ENCODE results near the gene ANXA9.

Gene ANXA9

GRCh38 chr1:151002051-151002450 lies 20.0 kb downstream of the ANXA9 start:
- Histone ChIP-seq H3K9me3 (ENCODE audit: low read length) (no peaks in the 10 kb centered on the region), H3K79me2 (ENCODE audit: insufficient read depth, low read length) (no peaks in the 10 kb centered on the region), H3K27ac (ENCODE audit: low read depth, low read length, poor library complexity, severe bottlenecking) (no peak overlapping the region), H3K27me3 (ENCODE audit: insufficient read depth, low read length) (no peaks in the 10 kb centered on the region), H2AFZ (ENCODE audit: low read length) (no peak overlapping the region), H3K4me2 (ENCODE audit: low read length) (no peak overlapping the region), H3K9me2 (ENCODE audit: low read depth, low read length) (no peaks in the 10 kb centered on the region), H3K36me3 (ENCODE audit: insufficient read depth, low read length) (no peaks in the 10 kb centered on the region; the same call in 1 of the 2 replicates), H3K4me1 (ENCODE audit: insufficient read depth, low read length, severe bottlenecking) (peaks cover 22% of the 10 kb centered on the region), H3K4me3 (ENCODE audit: low read depth, low read length, poor library complexity, severe bottlenecking) (no peak overlapping the region), H3F3A (ENCODE audit: insufficient read depth, low read length) (no peaks in the 10 kb centered on the region), H3K9ac (ENCODE audit: low read length) (no peak overlapping the region), H4K20me1 (ENCODE audit: insufficient read depth, low read length) (no peaks in the 10 kb centered on the region)
- no peak for TF ChIP-seq EZH2 (IDR thresholded peaks at IDR 0.05; ENCODE audit: borderline replicate concordance, low read length)
- TF ChIP-seq CTCF (IDR thresholded peaks at IDR 0.05; ENCODE audit: low read length): no peak

- Histone ChIP-seq H3K27ac (ENCODE audit: low read depth, low read length, poor library complexity, severe bottlenecking) (no peak overlapping the region), H3K4me2 (ENCODE audit: low read length) (no peak overlapping the region), H3K79me2 (ENCODE audit: insufficient read depth, low read length) (no peaks in the 10 kb centered on the region), H3K36me3 (ENCODE audit: insufficient read depth, low read length) (no peaks in the 10 kb centered on the region; the same call in 1 of the 2 replicates), H3K4me3 (ENCODE audit: low read depth, low read length, poor library complexity, severe bottlenecking) (no peak overlapping the region), H3K9me3 (ENCODE audit: low read length) (no peaks in the 10 kb centered on the region), H3K4me1 (ENCODE audit: insufficient read depth, low read length, severe bottlenecking) (peaks cover 26% of the 10 kb centered on the region), H3K27me3 (ENCODE audit: insufficient read depth, low read length) (no peaks in the 10 kb centered on the region), H2AFZ (ENCODE audit: low read length) (no peak overlapping the region), H4K20me1 (ENCODE audit: insufficient read depth, low read length) (no peaks in the 10 kb centered on the region), H3K9me2 (ENCODE audit: low read depth, low read length) (no peaks in the 10 kb centered on the region), H3K9ac (ENCODE audit: low read length) (no peak overlapping the region), H3F3A (ENCODE audit: insufficient read depth, low read length) (no peaks in the 10 kb centered on the region)
- TF ChIP-seq EZH2 (IDR thresholded peaks at IDR 0.05; ENCODE audit: borderline replicate concordance, low read length) (no peak), CTCF (IDR thresholded peaks at IDR 0.05; ENCODE audit: low read length) (no peak)
Measured at GRCh38 chr1:151002611-151003010, 20.5 kb downstream of the ANXA9 start.

- no peaks in the 10 kb centered on the region for H3K9me3 ChIP-seq (ENCODE audit: low read length)
- no peak overlapping the region for H3K4me2 ChIP-seq (ENCODE audit: low read length)
- H4K20me1 ChIP-seq (ENCODE audit: insufficient read depth, low read length): no peaks in the 10 kb centered on the region
- peaks cover 31% of the 10 kb centered on the region for H3K4me1 ChIP-seq (ENCODE audit: insufficient read depth, low read length, severe bottlenecking)
- H3K9ac ChIP-seq (ENCODE audit: low read length): no peak overlapping the region
- no peak overlapping the region for H3K4me3 ChIP-seq (ENCODE audit: low read depth, low read length, poor library complexity, severe bottlenecking)
- TF ChIP-seq CTCF (IDR thresholded peaks at IDR 0.05; ENCODE audit: low read length): no peak
- TF ChIP-seq EZH2 (IDR thresholded peaks at IDR 0.05; ENCODE audit: borderline replicate concordance, low read length): no peak
- H3K9me2 ChIP-seq (ENCODE audit: low read depth, low read length): no peaks in the 10 kb centered on the region
- no peak overlapping the region for H3K27ac ChIP-seq (ENCODE audit: low read depth, low read length, poor library complexity, severe bottlenecking)
- H3K79me2 ChIP-seq (ENCODE audit: insufficient read depth, low read length): no peaks in the 10 kb centered on the region
- no peaks in the 10 kb centered on the region; the same call in 1 of the 2 replicates for H3K36me3 ChIP-seq (ENCODE audit: insufficient read depth, low read length)
- no peaks in the 10 kb centered on the region for H3K27me3 ChIP-seq (ENCODE audit: insufficient read depth, low read length)
- H2AFZ ChIP-seq (ENCODE audit: low read length): no peak overlapping the region
- no peaks in the 10 kb centered on the region for H3F3A ChIP-seq (ENCODE audit: insufficient read depth, low read length)
Measured at GRCh38 chr1:151003180-151003579, 21.1 kb downstream of the ANXA9 start.
